Measurements from ENCODE around the gene NFIB.

GRCh38 chr9:14188011-14188410, 125.9 kb downstream of the NFIB start:
- TF ChIP-seq EZH2 (IDR thresholded peaks at IDR 0.05; ENCODE audit: low read length, missing control alignments) (no peak), CTCF (conservative IDR thresholded peaks at IDR 0.05 in 1 of 2, IDR thresholded peaks at IDR 0.05 in 1 of 2; ENCODE audit: low read depth in 1 of 2, low read length in 2 of 2) (no peak)
